Effector memory CD8-positive, alpha-beta T cell (primary cell): Measurements from ENCODE around the gene CEP295NL.
"Not testable (repeated sequence)": the region's sequence is repeated elsewhere in the genome, so short reads cannot be mapped to it uniquely, and the experiment has no call there.

Experiments used
- ATAC-seq: fragments of 150-1000 bp; cut with Tn5 transposase; replicated peaks from 2 replicates; pipeline ENCODE4 v1.10.0; 2021; ENCODE audit warnings: mild to moderate bottlenecking, moderate library complexity
- DNase-seq, 3 experiments: peaks; one replicate each; pipeline ENCODE4 v3.0.0; 2021
- H3K27ac Mint-ChIP-seq, 2 donors: one replicate each; pipeline ENCODE4 v1.8.0; 2022; ENCODE audit warnings: mild to moderate bottlenecking in 2 of 2, mixed read lengths in 2 of 2, moderate library complexity in 2 of 2
- H3K27me3 Mint-ChIP-seq, 2 donors: one replicate each; pipeline ENCODE4 v1.8.0; 2022; ENCODE audit warnings: mixed read lengths in 2 of 2
- H3K36me3 Mint-ChIP-seq: one replicate; pipeline ENCODE4 v1.8.0; 2022; ENCODE audit warnings: mild to moderate bottlenecking, moderate library complexity, mixed read lengths; ENCODE audit not compliant: insufficient read depth
- H3K4me1 Mint-ChIP-seq, 2 donors: one replicate each; pipeline ENCODE4 v1.8.0; 2022; ENCODE audit warnings: low read depth in 2 of 2, mixed read lengths in 2 of 2
- H3K4me3 Mint-ChIP-seq, 2 donors: one replicate each; pipeline ENCODE4 v1.8.0; 2022; ENCODE audit warnings: mild to moderate bottlenecking in 2 of 2, mixed read lengths in 2 of 2, moderate library complexity in 2 of 2
- H3K9me3 Mint-ChIP-seq, 2 donors: one replicate each; pipeline ENCODE4 v1.8.0; 2022; ENCODE audit warnings: mixed read lengths in 2 of 2

Gene CEP295NL

DNA sequence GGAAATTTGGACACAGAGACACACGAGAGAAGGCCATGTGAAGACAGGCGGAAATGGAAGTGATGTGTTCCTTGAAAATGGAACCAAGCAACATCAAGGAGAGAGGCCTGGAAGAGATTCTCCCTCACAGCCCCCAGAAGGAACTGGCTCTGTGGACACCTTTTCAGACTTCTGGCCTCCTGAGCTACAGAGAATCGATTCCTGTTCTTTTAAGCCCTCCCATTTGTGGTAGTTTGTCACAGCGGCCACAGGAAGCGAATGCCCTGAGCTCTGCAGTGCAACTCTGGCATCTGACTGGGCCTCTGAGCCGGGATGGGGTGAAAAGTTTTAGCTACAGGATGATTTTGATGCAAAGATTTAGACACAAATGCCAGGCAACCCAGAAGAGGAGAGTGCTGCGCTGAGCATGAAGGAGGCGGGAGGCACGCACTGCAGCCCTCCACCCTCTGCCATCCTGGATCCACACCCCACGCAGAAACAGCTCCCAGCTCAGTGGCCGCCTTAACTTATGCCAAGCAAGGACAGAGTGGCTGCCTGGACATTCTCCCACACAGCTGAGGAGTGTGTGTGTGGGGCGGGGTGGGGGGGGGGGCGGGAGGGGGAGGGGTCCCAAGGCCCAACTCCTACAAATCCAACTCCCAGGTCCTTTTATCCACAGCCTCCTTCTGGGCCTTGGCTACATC is 20.0 kb upstream of the CEP295NL start:
- no peak for DNase-seq
- H3K4me3 Mint-ChIP-seq: peak overlapping the region; percentile 20 to 82
- peaks cover 3% of the 10 kb centered on the region for H3K36me3 Mint-ChIP-seq
- H3K27ac Mint-ChIP-seq: peak overlapping the region in 1 of 2 donors; percentile 26
- peaks cover 7 to 8% of the 10 kb centered on the region in 2 donors for H3K4me1 Mint-ChIP-seq
- H3K9me3 Mint-ChIP-seq: no peaks in the 10 kb centered on the region
- no peak for ATAC-seq
- H3K27me3 Mint-ChIP-seq: peaks cover 33 to 60% of the 10 kb centered on the region in 2 donors

- Mint-ChIP-seq H3K27ac (no peak overlapping the region), H3K27me3 (peaks cover 37 to 62% of the 10 kb centered on the region in 2 donors), H3K36me3 (peaks cover 3% of the 10 kb centered on the region), H3K4me3 (no peak overlapping the region), H3K9me3 (no peaks in the 10 kb centered on the region), H3K4me1 (peaks cover 7 to 8% of the 10 kb centered on the region in 2 donors)
- no peak for DNase-seq
- no peak for ATAC-seq
Observed at GRCh38 chr17:78921437-78921971, 18.5 kb upstream of the CEP295NL start.

DNA sequence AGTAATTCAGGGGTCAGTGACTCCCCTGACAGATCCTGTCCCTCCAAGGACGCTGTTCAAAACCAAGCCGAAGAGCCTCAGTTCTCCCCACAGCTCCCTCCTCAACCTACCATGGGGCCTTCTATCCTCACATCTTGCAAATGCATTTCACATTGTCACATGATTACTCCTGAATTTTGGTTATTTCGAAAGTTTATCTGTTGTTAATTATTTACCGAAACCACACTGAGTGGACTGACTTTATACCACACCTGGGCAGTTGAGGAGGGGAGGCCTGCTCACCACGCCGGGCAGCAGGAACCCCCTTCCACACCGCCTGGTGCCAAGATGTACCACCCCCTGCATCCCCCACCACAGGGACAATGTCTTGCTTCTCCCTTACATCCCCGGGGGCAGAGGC is 17.5 kb upstream of the CEP295NL start:
- ATAC-seq (no peak), DNase-seq (no peak)
- H3K27ac Mint-ChIP-seq: no peak overlapping the region
- H3K36me3 Mint-ChIP-seq: peaks cover 3% of the 10 kb centered on the region
- peaks cover 7 to 8% of the 10 kb centered on the region in 2 donors for H3K4me1 Mint-ChIP-seq
- H3K9me3 Mint-ChIP-seq: no peaks in the 10 kb centered on the region
- peaks cover 41 to 64% of the 10 kb centered on the region in 2 donors for H3K27me3 Mint-ChIP-seq
- H3K4me3 Mint-ChIP-seq: no peak overlapping the region

- Mint-ChIP-seq H3K9me3 (no peaks in the 10 kb centered on the region), H3K27me3 (peaks cover 45 to 67% of the 10 kb centered on the region in 2 donors), H3K27ac (no peak overlapping the region), H3K4me1 (peaks cover 7 to 8% of the 10 kb centered on the region in 2 donors), H3K4me3 (no peak overlapping the region), H3K36me3 (peaks cover 3% of the 10 kb centered on the region)
- ATAC-seq (no peak), DNase-seq (no peak)
Observed at GRCh38 chr17:78919861-78920450, 17.0 kb upstream of the CEP295NL start.

DNA sequence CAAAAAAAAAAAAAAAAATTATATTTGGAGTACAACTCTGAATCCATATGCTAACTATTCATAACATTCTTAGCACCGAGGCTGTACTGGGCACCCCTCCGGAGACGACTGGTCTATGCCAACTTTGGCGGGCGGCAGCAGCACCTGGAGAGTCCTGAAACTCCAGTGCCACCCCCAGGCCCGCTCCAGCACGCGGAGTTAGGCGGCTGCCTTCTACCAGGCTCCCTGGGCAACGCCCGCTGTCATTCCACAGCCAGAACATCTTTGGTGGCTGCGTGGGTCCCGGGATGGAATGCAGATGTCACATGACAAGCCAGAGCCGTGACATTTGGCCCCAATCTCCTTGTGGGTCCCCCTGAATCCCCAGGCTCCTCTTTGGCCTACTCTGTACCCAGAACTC is 16.0 kb upstream of the CEP295NL start:
- no peak overlapping the region for H3K4me3 Mint-ChIP-seq
- H3K36me3 Mint-ChIP-seq: peaks cover 3% of the 10 kb centered on the region
- peaks cover 7% of the 10 kb centered on the region in 2 donors for H3K4me1 Mint-ChIP-seq
- H3K27ac Mint-ChIP-seq: no peak overlapping the region
- H3K9me3 Mint-ChIP-seq: no peaks in the 10 kb centered on the region
- ATAC-seq (no peak), DNase-seq (no peak)
- H3K27me3 Mint-ChIP-seq: peaks cover 45 to 65% of the 10 kb centered on the region in 2 donors

DNA sequence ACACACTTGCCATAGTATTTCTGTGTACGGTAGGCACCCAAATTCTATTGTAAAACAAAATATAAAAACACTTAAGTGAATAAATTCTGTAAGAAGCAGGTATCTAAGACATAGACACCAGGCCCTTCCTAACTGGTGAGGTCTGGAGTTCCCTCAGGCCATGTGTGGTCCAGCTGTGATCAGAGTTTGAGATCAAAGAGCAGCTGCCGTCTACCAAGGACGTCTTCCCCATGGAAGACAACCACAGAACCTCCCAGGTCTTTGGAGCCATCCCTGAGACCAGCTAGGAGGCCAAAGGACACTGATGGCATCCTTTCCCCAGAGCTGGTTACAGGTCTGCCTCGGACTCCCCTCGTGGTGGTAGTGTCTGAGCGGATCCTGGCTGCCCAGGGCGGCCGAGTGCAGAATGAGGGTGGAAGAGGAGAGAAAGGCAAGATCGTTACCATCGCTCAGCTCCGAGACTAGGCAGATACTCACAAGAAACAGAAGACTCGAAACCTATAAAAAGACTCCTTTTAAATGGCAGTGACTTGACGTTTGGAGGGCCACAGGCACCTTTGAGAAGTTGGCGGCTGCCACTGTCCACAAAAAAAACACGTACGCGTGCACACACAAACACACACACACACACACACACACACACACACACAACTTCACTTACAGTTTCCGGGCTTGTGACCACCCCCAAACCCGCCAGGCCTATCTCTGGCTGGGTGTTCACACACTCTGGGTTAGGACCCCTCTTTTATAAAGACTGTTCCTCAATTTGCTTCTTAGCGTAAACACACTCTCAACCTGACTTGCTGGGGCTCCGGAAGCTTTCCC is 14.7 kb upstream of the CEP295NL start:
- ATAC-seq (no peak), DNase-seq (no peak)
- Mint-ChIP-seq H3K4me3 (no peak overlapping the region), H3K27me3 (peaks cover 39 to 52% of the 10 kb centered on the region in 2 donors), H3K27ac (no peak overlapping the region), H3K9me3 (no peaks in the 10 kb centered on the region), H3K36me3 (peaks cover 3% of the 10 kb centered on the region), H3K4me1 (no peaks in the 10 kb centered on the region)

- Mint-ChIP-seq H3K36me3 (peaks cover 3% of the 10 kb centered on the region), H3K4me1 (no peaks in the 10 kb centered on the region), H3K4me3 (no peak overlapping the region), H3K9me3 (no peaks in the 10 kb centered on the region), H3K27ac (peak overlapping the region in 1 of 2 donors; percentile 85), H3K27me3 (peaks cover 39 to 51% of the 10 kb centered on the region in 2 donors)
- ATAC-seq (no peak), DNase-seq (no peak)
Observed at GRCh38 chr17:78915872-78916632, 13.1 kb upstream of the CEP295NL start.

DNA sequence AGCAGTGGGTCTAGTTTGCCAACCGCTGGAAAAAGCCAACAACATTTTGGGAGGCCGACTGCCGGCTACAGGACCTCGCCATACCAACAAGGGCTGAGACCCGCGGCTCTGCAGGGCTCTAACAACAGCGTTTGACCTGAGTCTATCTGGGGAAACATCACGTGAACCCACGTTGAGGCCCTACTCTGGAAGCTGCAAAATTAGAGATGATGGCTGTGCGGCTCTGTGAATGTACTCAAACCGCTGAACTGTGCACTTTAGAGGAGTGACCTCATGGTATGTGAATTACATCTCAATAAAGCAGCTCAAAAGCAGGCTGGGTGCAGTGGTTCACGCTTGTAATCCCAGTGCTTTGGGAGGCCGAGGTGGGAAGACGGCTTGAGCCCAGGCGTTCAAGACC is 10.1 kb upstream of the CEP295NL start:
- ATAC-seq (no peak), DNase-seq (no peak)
- Mint-ChIP-seq H3K4me3 (no peak overlapping the region), H3K27ac (no peak overlapping the region), H3K4me1 (no peaks in the 10 kb centered on the region), H3K36me3 (no peaks in the 10 kb centered on the region), H3K9me3 (no peaks in the 10 kb centered on the region), H3K27me3 (peaks cover 30 to 55% of the 10 kb centered on the region in 2 donors)

- Mint-ChIP-seq H3K9me3 (no peaks in the 10 kb centered on the region), H3K27ac (no peak overlapping the region)
Observed at GRCh38 chr17:78912082-78912481, 9.1 kb upstream of the CEP295NL start.

DNA sequence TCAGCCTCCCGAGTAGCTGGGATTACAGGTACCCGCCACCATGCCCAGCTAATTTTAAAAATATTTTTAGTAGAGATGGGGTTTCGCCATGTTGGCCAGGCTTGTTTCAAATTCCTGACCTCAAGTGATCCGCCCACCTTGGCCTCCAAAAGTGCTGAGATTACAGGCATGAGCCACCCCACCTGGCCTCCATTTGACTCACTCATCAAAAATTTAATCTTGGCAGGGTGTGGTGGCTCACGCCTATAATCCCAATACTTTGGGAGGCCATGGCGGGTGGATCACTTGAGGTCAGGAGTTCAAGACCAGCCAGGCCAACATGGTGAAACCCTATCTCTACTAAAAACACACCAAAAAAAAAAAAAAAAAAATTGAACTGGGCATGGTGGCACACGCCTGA is 8.5 kb upstream of the CEP295NL start:
- not testable (repeated sequence) for H3K27ac Mint-ChIP-seq, ATAC-seq, H3K4me1 Mint-ChIP-seq, H3K4me3 Mint-ChIP-seq, DNase-seq, H3K36me3 Mint-ChIP-seq, H3K9me3 Mint-ChIP-seq
- peaks cover 22 to 42% of the 10 kb centered on the region in 2 donors for H3K27me3 Mint-ChIP-seq

More at GRCh38 chr17:78912082-78912481, 9.1 kb upstream of the CEP295NL start:
- no peaks in the 10 kb centered on the region for H3K36me3 Mint-ChIP-seq
- ATAC-seq: no peak
- peaks cover 25 to 46% of the 10 kb centered on the region in 2 donors for H3K27me3 Mint-ChIP-seq
- H3K4me3 Mint-ChIP-seq: no peak overlapping the region
- no peaks in the 10 kb centered on the region for H3K4me1 Mint-ChIP-seq
- no peak for DNase-seq

DNA sequence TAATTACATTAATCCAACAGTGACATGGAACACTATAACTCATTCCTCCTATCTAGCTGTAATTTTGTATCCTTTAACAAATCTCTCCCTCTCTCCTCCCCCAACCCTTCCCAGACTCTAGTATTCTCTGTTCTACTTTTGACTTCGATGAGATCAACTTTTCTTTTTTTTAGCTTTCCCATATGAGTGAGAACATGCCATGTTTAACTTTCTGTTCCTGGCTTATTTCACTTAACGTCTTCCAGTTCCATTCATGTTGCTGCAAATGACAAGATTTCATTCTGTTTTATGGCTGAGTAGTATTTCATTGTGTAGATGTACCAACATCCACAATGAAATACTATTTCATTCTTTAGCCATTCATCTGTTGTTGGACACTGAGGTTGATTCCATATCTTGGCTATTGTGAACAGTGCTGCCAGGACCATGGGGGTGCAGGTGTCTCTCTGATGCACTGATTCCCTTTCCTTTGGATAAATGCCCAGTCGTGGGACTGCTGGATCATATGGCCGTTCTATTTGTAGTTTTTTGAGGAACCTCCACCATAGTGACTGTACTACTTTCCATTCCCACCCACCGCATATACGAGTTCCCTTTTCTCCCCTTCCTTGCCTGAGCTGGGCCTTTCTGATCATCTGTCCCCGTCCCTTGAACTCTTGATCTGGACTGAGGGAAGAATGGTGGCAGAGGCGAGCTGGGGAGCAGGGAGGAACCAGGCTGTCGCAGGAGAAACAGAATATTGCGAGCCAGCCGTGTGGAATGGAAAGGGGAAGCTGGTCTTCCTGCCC is 7.7 kb upstream of the CEP295NL start:
- no peaks in the 10 kb centered on the region for H3K36me3 Mint-ChIP-seq
- DNase-seq (no peak), ATAC-seq (no peak)
- H3K27me3 Mint-ChIP-seq: peaks cover 14 to 33% of the 10 kb centered on the region in 2 donors
- H3K9me3 Mint-ChIP-seq: no peaks in the 10 kb centered on the region
- no peaks in the 10 kb centered on the region for H3K4me1 Mint-ChIP-seq
- H3K4me3 Mint-ChIP-seq: no peak overlapping the region
- no peak overlapping the region for H3K27ac Mint-ChIP-seq

GRCh38 chr17:78908426-78908825 is 5.4 kb upstream of the CEP295NL start:
- Mint-ChIP-seq H3K27ac (no peak overlapping the region), H3K27me3 (peaks cover 16 to 36% of the 10 kb centered on the region in 2 donors), H3K4me3 (no peak overlapping the region), H3K36me3 (peaks cover 1% of the 10 kb centered on the region), H3K9me3 (no peaks in the 10 kb centered on the region), H3K4me1 (peaks cover 0 to 5% of the 10 kb centered on the region in 2 donors)
- DNase-seq (no peak), ATAC-seq (no peak)
